ENCODE data around the gene SS18. TPM values are rescaled to one million over a fixed set of nuclear protein-coding genes. Genes with fewer than 3 reads are reported as not detected.

The SS18 gene
- total and polyA plus RNA-seq, 2 of the 13 experiments (the other 11 are each of a cell fraction or from before 2014, with no cell fraction given), result 49.2 to 82.7 TPM

- TF ChIP-seq AHDC1 (CRISPR knock-in tag; IDR thresholded peaks at IDR 0.05; ENCODE audit: borderline replicate concordance), result no peak
- no peak for TF ChIP-seq CCAR2 (optimal IDR thresholded peaks at IDR 0.05; ENCODE audit: low read depth, low read length)
- 0 out of 2 replicates have a peak, but pooled peaks have one; percentile 33 for TF ChIP-seq PPARG (CRISPR knock-in tag; conservative IDR thresholded peaks at IDR 0.05)
- TF ChIP-seq ZBTB44 (CRISPR knock-in tag; IDR thresholded peaks at IDR 0.05), result no peak
- TF ChIP-seq SP4 (CRISPR knock-in tag; IDR thresholded peaks at IDR 0.05), result no peak
- TF ChIP-seq MBD4 (IDR thresholded peaks at IDR 0.05; ENCODE audit: borderline replicate concordance, low read length), result no peak
- no peak for TF ChIP-seq ZNF577 (CRISPR knock-in tag; IDR thresholded peaks at IDR 0.05; ENCODE audit: borderline replicate concordance, low read depth)
- TF ChIP-seq ZNF878 (CRISPR knock-in tag; IDR thresholded peaks at IDR 0.05), result no peak
- no peak for TF ChIP-seq SCMH1 (CRISPR knock-in tag; IDR thresholded peaks at IDR 0.05; ENCODE audit: borderline replicate concordance)
- no peak for TF ChIP-seq FOXK1 (CRISPR knock-in tag; IDR thresholded peaks at IDR 0.05; ENCODE audit: borderline replicate concordance, low read depth)
- no peak for TF ChIP-seq ZNF879 (CRISPR knock-in tag; IDR thresholded peaks at IDR 0.05)
- no peak for TF ChIP-seq POLR2AphosphoS5 (IDR thresholded peaks at IDR 0.05; ENCODE audit: low read depth, low read length)
- no peak for TF ChIP-seq ZSCAN9 (CRISPR knock-in tag; IDR thresholded peaks at IDR 0.05; ENCODE audit: borderline replicate concordance)
- no peak for TF ChIP-seq SRF (IDR thresholded peaks at IDR 0.05; ENCODE audit: low read depth, low read length)
- no peak for TF ChIP-seq STAT5B (CRISPR knock-in tag; IDR thresholded peaks at IDR 0.05)
- TF ChIP-seq HOMEZ (CRISPR knock-in tag; IDR thresholded peaks at IDR 0.05; ENCODE audit: low read depth), result no peak
- no peak for TF ChIP-seq MTF1 (CRISPR knock-in tag; IDR thresholded peaks at IDR 0.05)
- TF ChIP-seq ZNF513 (CRISPR knock-in tag; conservative IDR thresholded peaks at IDR 0.05), result no peak
- TF ChIP-seq ZNF569 (CRISPR knock-in tag; IDR thresholded peaks at IDR 0.05; ENCODE audit: borderline replicate concordance), result no peak
- no peak; the same call in 1 of the 2 replicates for TF ChIP-seq FOXA3 (CRISPR knock-in tag; IDR thresholded peaks at IDR 0.05)
- TF ChIP-seq KDM5B (CRISPR knock-in tag; IDR thresholded peaks at IDR 0.05; ENCODE audit: borderline replicate concordance), result no peak
Observed at GRCh38 chr18:26091047-26091630, 726 bp upstream of the SS18 start (continued).

Data from HepG2 (cell line).